HepG2 (cell line): Measurements from ENCODE around the gene ABAT. TPM values are rescaled to one million over a fixed set of nuclear protein-coding genes. Genes with fewer than 3 reads are reported as not detected.

Source experiments
- AHR ChIP-seq: IDR thresholded peaks from 2 replicates; pipeline ENCODE4 v1.6.1; 2018; ENCODE audit warnings: missing genetic modification reagents, missing compliant biosample characterization
- AKAP8 ChIP-seq: sonication (generic); formaldehyde crosslinking; IDR thresholded peaks from 2 replicates; pipeline ENCODE4 v1.5.1; 2020; ENCODE audit warnings: mild to moderate bottlenecking, missing genetic modification reagents
- BATF2 ChIP-seq: sonication (generic); formaldehyde crosslinking; IDR thresholded peaks from 2 replicates; pipeline ENCODE4 v1.8.0; 2022; ENCODE audit warnings: mild to moderate bottlenecking, missing genetic modification reagents, moderate library complexity
- CC2D1A ChIP-seq: sonication (generic); formaldehyde crosslinking; IDR thresholded peaks from 2 replicates; pipeline ENCODE4 v1.8.1; 2023; ENCODE audit warnings: mild to moderate bottlenecking, missing genetic modification reagents
- ETV5 ChIP-seq: IDR thresholded peaks from 2 replicates; pipeline ENCODE4 v1.6.1; 2018; ENCODE audit warnings: missing biosample characterization, missing genetic modification reagents, inconsistent platforms, borderline replicate concordance
- ETV6 ChIP-seq: sonication (generic); formaldehyde crosslinking; conservative IDR thresholded peaks from 2 replicates; pipeline ENCODE4 v1.4.0; 2020; ENCODE audit warnings: missing genetic modification reagents
- GTF2F1 ChIP-seq: fragments of 150-350 bp; IDR thresholded peaks from 2 replicates; pipeline ENCODE4 v1.6.1; 2014; ENCODE audit warnings: low read length
- KDM4B ChIP-seq: sonication (generic); formaldehyde crosslinking; IDR thresholded peaks from 2 replicates; pipeline ENCODE4 v1.4.0; 2020; ENCODE audit warnings: missing genetic modification reagents
- MAFK ChIP-seq, 2 experiments: IDR thresholded peaks in 1 of 2; conservative IDR thresholded peaks in 1 of 2; 2 replicates each; pipeline ENCODE4 v1.6.1; 2011; ENCODE audit warnings: improper control_type of control experiment in 2 of 2, low read length in 2 of 2
- NFIB ChIP-seq: sonication (generic); formaldehyde crosslinking; IDR thresholded peaks from 2 replicates; pipeline ENCODE4 v1.9.0; 2021; ENCODE audit warnings: missing genetic modification reagents, mild to moderate bottlenecking, borderline replicate concordance
- PHB2 ChIP-seq: fragments of 450-650 bp; IDR thresholded peaks from 2 replicates; pipeline ENCODE4 v1.6.1; 2018; ENCODE audit not compliant: partially characterized antibody
- POLR2AphosphoS2 ChIP-seq: IDR thresholded peaks from 2 replicates; pipeline ENCODE4 v1.6.1; 2011; ENCODE audit warnings: low read depth, low read length, improper control_type of control experiment
- RARA ChIP-seq: IDR thresholded peaks from 2 replicates; pipeline ENCODE4 v1.6.1; 2016; ENCODE audit warnings: missing genetic modification reagents, missing compliant biosample characterization
- SIN3A ChIP-seq: IDR thresholded peaks from 2 replicates; pipeline ENCODE4 v1.6.1; 2011; ENCODE audit warnings: low read depth, mild to moderate bottlenecking, control low read depth, low read length, borderline replicate concordance
- SMARCE1 ChIP-seq: fragments of 450-650 bp; IDR thresholded peaks from 2 replicates; pipeline ENCODE4 v1.6.1; 2017; ENCODE audit warnings: borderline replicate concordance
- SRY ChIP-seq: sonication (generic); formaldehyde crosslinking; IDR thresholded peaks from 2 replicates; pipeline ENCODE4 v1.8.0; 2022; ENCODE audit warnings: mild to moderate bottlenecking, missing genetic modification reagents
- STAT6 ChIP-seq: sonication (generic); formaldehyde crosslinking; IDR thresholded peaks from 2 replicates; pipeline ENCODE4 v1.4.0; 2020; ENCODE audit warnings: missing genetic modification reagents, mild to moderate bottlenecking, borderline replicate concordance
- TAF15 ChIP-seq: fragments of 200-400 bp; formaldehyde crosslinking; IDR thresholded peaks from one replicate; pipeline ENCODE4 v1.6.1; 2018; ENCODE audit warnings: mild to moderate bottlenecking, low read depth, low read length; ENCODE audit not compliant: poor library complexity, severe bottlenecking
- THAP7 ChIP-seq: sonication (generic); formaldehyde crosslinking; IDR thresholded peaks from 2 replicates; pipeline ENCODE4 v1.8.1; 2023; ENCODE audit warnings: mild to moderate bottlenecking, missing genetic modification reagents
- UBTF ChIP-seq: sonication (generic); formaldehyde crosslinking; IDR thresholded peaks from 2 replicates; pipeline ENCODE4 v1.4.0; 2020; ENCODE audit warnings: mild to moderate bottlenecking, missing genetic modification reagents
- ZBTB3 ChIP-seq: sonication (generic); formaldehyde crosslinking; IDR thresholded peaks from 2 replicates; pipeline ENCODE4 v1.4.0; 2020; ENCODE audit warnings: low read depth, mild to moderate bottlenecking, moderate library complexity, missing genetic modification reagents, borderline replicate concordance
- ZFY ChIP-seq: sonication (generic); formaldehyde crosslinking; IDR thresholded peaks from 2 replicates; pipeline ENCODE4 v1.4.0; 2020; ENCODE audit warnings: missing genetic modification reagents
- ZNF225 ChIP-seq: sonication (generic); formaldehyde crosslinking; IDR thresholded peaks from 2 replicates; pipeline ENCODE4 v1.4.0; 2020; ENCODE audit warnings: mild to moderate bottlenecking, missing genetic modification reagents
- ZNF263 ChIP-seq: sonication (generic); formaldehyde crosslinking; IDR thresholded peaks from 2 replicates; pipeline ENCODE4 v1.4.0; 2020; ENCODE audit warnings: missing genetic modification reagents
- ZNF580 ChIP-seq: IDR thresholded peaks from 2 replicates; pipeline ENCODE4 v1.6.1; 2016; ENCODE audit warnings: low read depth, borderline replicate concordance
- ZNF749 ChIP-seq: sonication (generic); formaldehyde crosslinking; IDR thresholded peaks from 2 replicates; pipeline ENCODE4 v1.8.0; 2022; ENCODE audit warnings: mild to moderate bottlenecking, missing genetic modification reagents, moderate library complexity, borderline replicate concordance
- polyA plus RNA-seq, 8 experiments: library from polyadenylated mRNA; depleted of rRNA in 3 of 8; stranded (reverse) in 7 of 8; unstranded in 1 of 8; fragments of >200 nt; fragmentation: Illumina TruSeq in 4 of 8; extraction: Trizol in 4 of 8; gene quantifications; 2 replicates each; pipeline versions ENCODE4 v1.2.1 to v1.2.3, GENCODE V29; 2011 to 2016; ENCODE audit warnings: low read depth in 4 of 8, missing spikeins in 1 of 8, mixed read lengths in 1 of 8; ENCODE audit not compliant: insufficient read depth in 1 of 8
- total RNA-seq, 5 experiments: library from RNA; depleted of rRNA; stranded (reverse); fragments of >200 nt; fragmentation: Illumina TruSeq; extraction: Trizol; gene quantifications; 2 replicates each; pipeline ENCODE4 v1.2.3, GENCODE V29; 2016; ENCODE audit warnings: low read depth in 1 of 5

ABAT gene
- total and polyA plus RNA-seq, 2 of the 13 experiments (the other 11 are each of a cell fraction or from before 2014, with no cell fraction given): 47.6 to 97.3 TPM

GRCh38 chr16:8660841-8661301, 13.5 kb upstream of the ABAT start (continued):
- no peak for TF ChIP-seq AKAP8 (CRISPR knock-in tag)
- TF ChIP-seq SRY (CRISPR knock-in tag): no peak
- TF ChIP-seq ZBTB3 (CRISPR knock-in tag): no peak
- no peak for TF ChIP-seq STAT6 (CRISPR knock-in tag)
- 0 out of 2 replicates have a peak, but pooled peaks have one; percentile 53 for TF ChIP-seq ZNF749
- TF ChIP-seq SMARCE1: no peak
- TF ChIP-seq RARA (CRISPR knock-in tag): no peak
- TF ChIP-seq ETV5 (CRISPR knock-in tag): 0 out of 2 replicates have a peak, but pooled peaks have one; percentile 11
- TF ChIP-seq BATF2 (CRISPR knock-in tag): no peak
- TF ChIP-seq KDM4B (CRISPR knock-in tag): no peak
- TF ChIP-seq ZNF225 (CRISPR knock-in tag): peak; percentile 79; the same call in 1 of the 2 replicates
- no peak for TF ChIP-seq GTF2F1
- no peak for TF ChIP-seq ETV6 (CRISPR knock-in tag)
- no peak for TF ChIP-seq POLR2AphosphoS2
- no peak for TF ChIP-seq TAF15
- TF ChIP-seq THAP7: peak; percentile 44; the same call in 1 of the 2 replicates
- TF ChIP-seq UBTF (CRISPR knock-in tag): no peak; the same call in 1 of the 2 replicates
- TF ChIP-seq ZNF263 (CRISPR knock-in tag): peak; percentile 93
- no peak for TF ChIP-seq SIN3A
- TF ChIP-seq ZNF580 (CRISPR knock-in tag): no peak
- TF ChIP-seq CC2D1A: no peak
- no peak for TF ChIP-seq NFIB (CRISPR knock-in tag)
- no peak; the same call in 1 of the 2 replicates for TF ChIP-seq ZFY (CRISPR knock-in tag)
- no peak for TF ChIP-seq MAFK (conservative IDR thresholded peaks at IDR 0.05 in 1 of 2, IDR thresholded peaks at IDR 0.05 in 1 of 2; ENCODE audit: low read length in 2 of 2)
- TF ChIP-seq AHR (CRISPR knock-in tag): no peak
- no peak for TF ChIP-seq PHB2
